LNCaP clone FGC (cell line): ENCODE data around the gene GNG7.
"Not testable (repeated sequence)": the region's sequence is repeated elsewhere in the genome, so short reads cannot be mapped to it uniquely, and the experiment has no call there.

ENCODE experiments used
- DNase-seq: peaks from one replicate; pipeline ENCODE4 v3.0.0-alpha.2; 2011; ENCODE audit warnings: low read depth
- H3K4me3 ChIP-seq: 2 replicates; pipeline ENCODE4 v1.5.1; 2011; ENCODE audit warnings: mild to moderate bottlenecking, low read depth, low read length, control low read depth
- CTCF ChIP-seq: IDR thresholded peaks from 2 replicates; pipeline ENCODE4 v1.5.1; 2012; ENCODE audit warnings: mild to moderate bottlenecking; ENCODE audit not compliant: control insufficient read depth, insufficient read depth; ENCODE audit errors: extremely low read depth

GNG7 gene

DNA sequence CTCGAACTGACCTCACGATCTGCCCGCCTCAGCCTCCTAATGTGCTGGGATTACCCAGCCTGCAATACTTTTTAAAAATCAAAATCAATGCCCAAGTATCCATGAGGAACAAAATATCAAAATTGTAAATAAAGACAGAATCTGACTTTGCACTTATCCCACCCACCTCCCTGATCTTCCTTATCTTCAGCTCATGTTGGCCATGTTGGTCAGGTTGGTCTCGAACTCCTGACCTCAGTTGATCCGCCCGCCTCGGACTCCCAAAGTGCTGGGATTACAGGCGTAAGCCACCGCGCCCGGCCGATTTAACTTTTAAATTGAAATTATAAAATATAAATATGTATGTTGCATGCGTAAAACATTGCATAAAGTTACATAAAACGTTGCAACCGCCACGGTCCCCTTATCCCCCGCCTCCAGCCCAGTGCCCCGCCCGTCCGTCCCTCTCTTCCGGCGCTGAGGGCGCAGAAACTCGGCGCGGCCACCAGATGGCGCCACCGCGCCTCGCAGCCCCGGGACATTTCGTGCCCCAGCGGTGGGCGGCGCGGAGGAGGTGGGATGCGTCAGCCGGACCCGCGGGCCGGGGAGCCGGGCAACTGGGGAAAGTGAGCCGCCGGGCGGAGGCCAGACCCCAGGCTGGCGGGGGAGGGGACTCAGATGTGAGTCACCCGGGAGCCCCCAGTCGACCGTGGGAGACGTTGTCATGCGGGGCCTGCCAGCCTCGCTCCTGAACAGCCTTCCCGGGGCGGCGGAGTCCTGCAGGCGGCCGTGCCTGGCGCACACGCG is 228.1 kb downstream of the GNG7 start:
- peak overlapping the region; percentile 26; the same call in 1 of the 2 replicates for H3K4me3 ChIP-seq
- DNase-seq, result no peak
- peak; percentile 98 for TF ChIP-seq CTCF

- not testable (repeated sequence) for H3K4me3 ChIP-seq, DNase-seq
Measured at GRCh38 chr19:2469915-2470200, 232.6 kb downstream of the GNG7 start.

- H3K4me3 ChIP-seq, result no peak overlapping the region
- DNase-seq, result no peak
- TF ChIP-seq CTCF, result no peak
Measured at GRCh38 chr19:2469102-2469914, 233.2 kb downstream of the GNG7 start.

DNA sequence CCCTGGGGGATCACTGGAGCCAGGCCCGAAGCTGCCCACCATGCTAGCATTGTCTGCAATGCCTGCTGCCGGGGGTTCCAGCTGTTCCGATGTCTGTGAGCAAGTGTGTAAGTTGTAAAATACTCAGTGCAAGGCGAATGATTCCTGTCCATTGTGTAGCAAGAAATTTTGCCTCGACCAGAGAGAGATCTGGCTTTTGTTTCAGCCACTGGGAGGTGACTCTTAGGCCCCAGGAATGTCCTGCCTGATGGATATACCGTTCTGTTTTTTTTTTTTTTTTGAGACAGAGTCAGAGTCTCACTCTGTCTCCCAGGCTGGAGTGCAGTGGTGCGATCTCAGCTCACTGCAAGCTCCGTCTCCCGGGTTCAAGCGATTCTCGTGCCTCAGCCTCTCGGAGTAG is 233.9 kb downstream of the GNG7 start:
- H3K4me3 ChIP-seq, result no peak overlapping the region
- DNase-seq, result no peak
- TF ChIP-seq CTCF, result no peak

DNA sequence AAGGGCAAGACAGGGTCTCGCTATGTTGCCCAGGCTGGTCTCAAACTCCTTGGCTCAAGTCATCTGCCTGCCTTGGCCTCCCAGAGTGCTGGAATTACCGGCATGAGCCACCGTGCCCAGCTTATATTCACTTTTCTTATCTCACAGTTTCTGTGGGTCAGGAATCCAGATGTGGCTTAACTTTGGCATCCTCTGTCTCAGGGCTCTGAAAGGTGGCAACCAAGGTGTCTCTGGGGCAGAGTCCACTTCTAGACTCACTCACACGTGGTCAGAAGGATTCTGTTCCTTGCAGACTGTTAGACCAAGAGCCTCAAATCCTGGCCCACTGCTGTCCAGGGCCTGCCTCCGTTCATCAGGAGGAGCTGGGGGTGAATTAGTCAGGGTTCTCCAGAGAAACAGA is 238.1 kb downstream of the GNG7 start:
- no peak for DNase-seq
- TF ChIP-seq CTCF, result no peak
- H3K4me3 ChIP-seq, result no peak overlapping the region

GRCh38 chr19:2463694-2464093 is 238.8 kb downstream of the GNG7 start:
- H3K4me3 ChIP-seq, DNase-seq: not testable (repeated sequence)

- TF ChIP-seq CTCF, result no peak
- no peak overlapping the region for H3K4me3 ChIP-seq
- DNase-seq, result peak; percentile 89
Measured at GRCh38 chr19:2462635-2463421, 239.7 kb downstream of the GNG7 start.
